ENCODE data around the gene ALG14.
"Not testable (repeated sequence)": the region's sequence is repeated elsewhere in the genome, so short reads cannot be mapped to it uniquely, and the experiment has no call there.

The ALG14 gene

DNA sequence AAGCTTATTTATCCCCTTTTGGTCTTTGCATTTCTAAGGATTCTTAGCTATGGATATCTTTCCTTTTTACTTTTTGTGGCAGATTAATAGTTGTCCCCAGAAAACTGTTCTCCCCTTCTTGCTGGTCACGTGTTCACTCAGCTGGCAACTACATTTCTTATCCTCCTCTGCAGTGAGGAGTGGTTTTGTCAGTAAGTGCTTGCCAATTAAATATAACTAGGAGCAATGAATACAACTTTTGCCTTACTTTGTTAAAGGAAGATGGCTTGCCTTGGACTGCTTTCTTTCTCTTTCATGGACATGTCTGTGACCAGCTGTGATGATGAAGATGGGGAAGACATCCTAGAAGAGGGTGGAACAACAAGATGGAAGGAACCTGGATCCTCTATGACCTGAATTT is 15.6 kb upstream of the ALG14 start:
- FAIRE-seq, result no peak

DNA sequence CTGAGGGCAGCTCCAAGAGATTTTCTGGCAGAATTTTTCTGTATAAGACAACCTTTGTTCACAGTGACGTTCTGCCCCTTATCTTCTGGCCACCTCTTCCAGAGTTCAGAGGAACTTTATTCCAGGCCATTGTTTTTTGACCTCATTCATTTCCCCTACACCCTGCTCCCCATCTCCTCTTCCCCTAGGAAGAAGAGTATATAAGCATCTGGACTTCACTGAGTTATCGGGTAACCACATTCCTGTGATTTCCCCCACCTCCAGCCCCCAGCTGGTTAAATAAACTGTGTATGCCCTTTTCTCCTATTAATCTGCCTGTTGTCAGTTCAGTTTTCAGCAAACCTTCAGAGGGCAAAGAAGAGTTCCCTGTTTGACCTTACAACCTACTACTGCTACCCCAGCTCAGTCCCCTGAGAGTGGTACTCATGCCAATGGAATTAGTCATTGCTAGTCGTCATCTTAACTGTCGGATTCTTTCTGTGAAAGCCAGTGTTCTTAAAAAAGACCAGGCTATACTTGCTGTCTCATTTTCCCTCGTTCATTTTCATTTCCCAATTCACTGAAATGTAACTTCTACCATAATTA is 14.3 kb upstream of the ALG14 start:
- no peak for FAIRE-seq
- DNase-seq (ENCODE audit: low spot score), result peak; percentile 88

More for the DNA sequence above, 15.6 kb upstream of the ALG14 start:
- no peak for DNase-seq (ENCODE audit: low spot score)

DNA sequence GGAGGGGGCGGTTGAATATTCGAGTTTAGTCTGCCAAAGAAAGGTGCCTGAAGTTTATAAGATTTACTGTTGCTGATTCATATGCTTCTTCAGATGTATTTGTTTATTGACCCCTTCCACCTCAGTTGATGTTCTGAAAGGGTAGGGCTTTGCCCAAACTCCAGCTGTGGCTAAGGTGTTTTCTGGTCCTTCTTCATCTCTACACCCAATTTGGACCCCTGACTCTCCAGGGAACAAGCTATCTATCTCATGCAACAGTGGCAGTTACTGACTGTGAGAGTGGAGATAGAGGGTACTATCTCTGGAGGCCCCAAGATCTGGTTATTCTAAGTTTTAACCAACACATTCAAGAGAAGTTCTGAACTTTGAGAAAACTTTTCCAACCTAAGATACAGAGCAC is 12.6 kb upstream of the ALG14 start:
- FAIRE-seq, result no peak

DNA sequence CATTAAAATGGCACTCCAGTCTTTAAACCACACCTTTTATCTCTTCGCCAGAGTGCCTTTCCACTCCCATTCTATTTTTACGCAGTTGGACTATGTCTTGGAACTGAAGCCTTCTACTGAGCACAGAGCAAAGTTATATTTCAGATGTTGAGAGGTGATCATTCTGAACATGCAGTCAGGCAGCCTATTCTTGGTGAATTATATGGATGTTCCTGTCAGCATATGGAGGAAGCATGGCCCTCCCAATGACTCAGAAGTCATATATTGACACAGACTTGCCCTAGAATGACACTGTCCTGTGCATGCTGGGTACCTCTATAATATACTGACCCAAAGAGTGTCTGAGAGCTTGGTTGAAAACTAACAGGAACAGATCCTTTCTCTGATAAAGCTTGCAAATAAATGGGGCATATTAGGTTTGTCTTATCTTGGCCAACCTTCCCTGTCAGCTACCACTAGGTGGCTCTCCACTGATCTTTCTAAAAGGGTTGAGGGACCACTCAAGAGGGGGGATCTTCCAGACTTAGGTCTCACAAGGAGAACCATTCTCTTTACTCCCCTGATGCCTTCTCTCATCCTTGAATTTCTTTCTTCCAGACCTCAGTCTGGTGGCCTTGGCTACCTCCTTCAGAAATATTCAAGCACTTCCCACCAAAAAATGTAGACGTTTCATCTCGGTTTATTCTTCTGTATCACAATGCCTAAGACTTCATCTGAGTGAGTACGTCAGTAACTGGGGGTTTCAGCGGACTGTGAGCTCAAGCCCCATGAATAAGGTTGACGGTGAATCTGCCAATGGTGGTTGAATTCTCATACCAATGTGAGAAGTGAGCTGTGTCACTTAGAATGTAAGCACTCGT is 11.8 kb upstream of the ALG14 start:
- DNase-seq (ENCODE audit: low spot score) (peak; percentile 22), FAIRE-seq (no peak)

More for the DNA sequence above, 12.6 kb upstream of the ALG14 start:
- DNase-seq (ENCODE audit: low spot score), result no peak

DNA sequence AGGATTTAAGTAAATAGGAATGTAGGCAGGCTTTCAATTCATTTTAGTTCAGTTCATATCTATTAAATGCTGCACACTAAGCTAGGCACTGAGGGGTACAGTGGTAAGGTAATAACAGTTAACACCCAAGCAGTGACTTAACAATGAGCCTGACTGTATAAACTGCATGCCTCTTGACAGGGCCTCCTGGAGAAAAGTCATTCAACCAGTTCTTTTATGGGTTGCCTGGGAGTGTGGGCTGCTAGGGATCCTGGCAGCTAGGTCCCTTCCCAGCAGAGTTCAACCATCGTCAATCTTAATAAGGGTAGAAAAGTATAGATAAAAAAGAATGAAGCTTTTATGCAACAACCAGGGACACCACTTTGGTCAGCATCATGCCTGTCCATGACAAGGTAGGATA is 8.1 kb upstream of the ALG14 start:
- FAIRE-seq (no peak), DNase-seq (ENCODE audit: low spot score) (no peak)

DNA sequence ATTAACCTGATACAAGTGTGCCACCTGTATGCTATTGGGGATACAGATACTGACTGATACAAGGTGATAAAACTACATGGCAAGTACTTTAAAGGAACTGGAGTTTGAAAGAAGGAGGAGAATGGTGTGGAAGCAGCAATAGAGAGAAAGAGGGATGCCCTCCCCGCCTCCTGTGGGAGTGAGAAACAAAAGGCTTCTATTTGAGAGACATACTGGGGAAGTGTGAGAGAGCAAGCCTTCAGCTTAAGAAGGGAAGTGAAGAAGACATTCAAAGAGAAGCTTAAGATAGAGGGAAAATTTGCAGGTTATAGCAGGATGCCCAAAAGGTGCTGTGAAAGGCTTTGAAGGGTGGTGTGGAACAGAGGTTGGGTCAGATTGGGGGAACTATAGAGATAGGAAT is 7.7 kb upstream of the ALG14 start:
- FAIRE-seq, result no peak
- no peak for DNase-seq (ENCODE audit: low spot score)

DNA sequence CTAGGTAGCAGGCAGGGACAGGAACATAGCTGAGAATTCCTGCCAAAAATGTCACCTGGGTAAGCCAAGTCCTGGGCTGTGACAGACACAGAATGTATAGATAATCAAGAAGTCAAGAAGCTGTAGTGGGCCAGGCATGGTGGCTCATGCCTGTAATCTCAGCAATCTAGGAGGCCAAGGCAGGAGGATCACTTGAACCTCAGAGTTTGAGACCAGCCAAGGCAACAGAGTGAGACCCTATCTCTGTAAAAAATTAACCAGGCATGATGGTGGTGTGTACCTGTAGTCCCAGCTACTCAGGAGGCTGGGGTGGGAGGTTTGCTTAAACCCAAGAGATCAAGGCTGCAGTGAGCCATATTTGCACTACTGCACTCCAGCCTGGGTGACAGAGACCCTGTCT is 3.3 kb upstream of the ALG14 start:
- no peak for FAIRE-seq
- no peak for DNase-seq (ENCODE audit: low spot score)

DNA sequence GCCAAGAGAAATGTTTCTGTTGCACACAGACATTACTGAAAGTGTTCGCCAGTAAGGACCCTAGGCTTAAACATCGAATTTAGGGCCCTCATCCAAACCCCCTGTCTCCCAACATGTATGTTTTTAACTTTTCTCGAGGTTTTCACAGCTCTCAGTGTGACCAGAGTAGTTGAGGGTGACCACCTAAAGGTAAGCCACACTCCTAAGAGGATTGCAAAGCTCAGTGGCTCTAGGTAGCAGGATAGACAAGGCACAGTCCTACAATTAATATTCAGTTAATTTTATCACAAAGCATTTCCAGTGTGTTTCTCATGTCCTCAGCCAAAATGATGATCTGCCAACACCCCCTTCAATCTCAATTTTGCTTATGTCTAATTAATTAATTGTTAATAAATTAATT is 695 bp upstream of the ALG14 start:
- DNase-seq (ENCODE audit: low spot score) (no peak), FAIRE-seq (no peak)

DNA sequence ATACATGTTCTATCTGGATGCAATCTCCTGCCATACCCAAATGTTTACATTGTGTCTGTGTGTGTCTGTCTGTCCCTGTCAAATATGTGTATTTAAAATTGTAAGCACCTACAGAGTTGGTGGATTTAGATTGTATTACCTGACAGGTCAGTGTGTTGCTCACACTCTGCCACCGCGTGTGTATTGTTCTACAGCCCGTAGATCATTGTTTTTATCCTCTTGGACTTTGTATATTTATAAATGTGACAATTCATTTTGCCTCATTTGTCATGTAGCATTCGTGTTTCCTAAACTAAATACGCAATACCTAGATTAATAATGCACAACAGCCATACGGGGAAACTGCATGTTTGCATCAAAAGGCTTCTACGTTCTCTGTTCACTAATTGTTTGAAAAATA is 634 bp downstream of the ALG14 start:
- DNase-seq (ENCODE audit: low spot score) (no peak), FAIRE-seq (no peak)

DNA sequence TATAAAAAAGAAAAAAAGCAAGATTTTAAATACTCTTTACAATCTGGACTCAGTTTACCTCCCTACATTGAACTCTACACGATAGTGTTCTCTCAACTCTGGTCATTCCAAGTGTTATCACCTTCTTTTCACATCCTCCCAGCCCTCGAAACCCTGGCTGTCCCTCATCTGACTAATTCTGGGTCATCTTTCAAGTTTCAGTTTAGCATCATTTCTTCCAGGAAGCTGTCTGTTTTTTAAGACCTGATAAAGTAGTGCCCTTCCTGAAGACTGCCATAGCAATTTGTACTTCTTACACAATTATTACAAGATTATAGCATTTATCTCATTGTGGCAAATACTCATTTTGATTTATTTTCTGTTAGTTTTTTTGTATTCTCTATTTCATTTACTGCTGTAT is 1.2 kb downstream of the ALG14 start:
- FAIRE-seq, result no peak

DNA sequence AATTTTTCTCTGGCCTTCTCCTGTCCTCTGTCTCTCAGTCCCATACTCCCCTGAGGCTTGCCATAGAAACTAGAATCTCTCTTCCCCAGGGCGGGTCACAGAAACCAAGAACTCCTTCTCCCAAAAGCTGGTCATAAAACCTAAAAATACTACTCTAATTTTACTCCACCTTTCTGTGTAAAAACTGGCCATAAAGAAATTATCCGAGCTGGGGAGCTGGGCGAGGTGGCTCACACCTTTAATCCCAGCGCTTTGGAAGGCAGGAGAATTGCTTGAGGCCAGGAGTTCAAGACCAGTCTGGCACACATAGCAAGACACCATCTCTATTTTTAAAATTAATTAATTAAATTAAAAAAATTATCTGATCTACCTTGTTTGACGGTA is 3.0 kb downstream of the ALG14 start:
- no peak for FAIRE-seq
- DNase-seq (ENCODE audit: low spot score), result no peak

More for the DNA sequence above, 1.2 kb downstream of the ALG14 start:
- DNase-seq (ENCODE audit: low spot score), result no peak

DNA sequence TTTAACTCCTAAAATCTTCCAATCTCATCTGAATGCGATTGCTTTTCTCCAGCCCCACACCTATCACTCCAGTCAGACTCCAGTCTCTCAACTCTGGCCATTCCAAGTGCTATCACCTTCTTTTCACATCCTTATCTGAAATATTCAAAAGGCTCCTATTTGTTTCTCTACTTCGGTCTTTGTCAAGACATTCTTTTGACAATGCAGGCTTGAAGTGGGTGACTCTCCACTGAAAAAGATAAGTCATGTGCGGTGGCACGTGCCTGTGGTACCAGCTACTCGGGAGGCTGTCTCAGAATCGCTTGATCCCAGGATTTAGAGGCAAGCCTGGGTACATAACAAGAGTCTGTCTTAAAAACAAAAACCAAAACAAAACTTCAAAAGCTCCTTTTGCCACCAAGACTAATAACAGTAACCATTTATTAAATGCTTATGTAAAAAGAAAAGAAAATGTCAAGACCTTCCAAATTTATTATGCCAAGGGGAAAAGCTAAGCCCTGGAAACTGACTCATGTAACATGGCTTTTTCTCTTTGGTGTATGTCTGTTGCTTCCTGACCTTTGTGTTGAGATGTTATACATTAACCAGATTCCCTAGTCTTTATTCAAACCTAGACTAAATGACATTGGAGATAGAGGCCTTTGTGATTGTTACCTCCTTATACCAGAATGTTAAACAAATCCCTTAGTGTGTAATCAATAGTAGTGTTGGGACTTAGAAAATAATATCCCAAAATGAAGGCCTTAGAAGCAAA is 3.6 kb downstream of the ALG14 start:
- no peak for FAIRE-seq
- no peak for DNase-seq (ENCODE audit: low spot score)

DNA sequence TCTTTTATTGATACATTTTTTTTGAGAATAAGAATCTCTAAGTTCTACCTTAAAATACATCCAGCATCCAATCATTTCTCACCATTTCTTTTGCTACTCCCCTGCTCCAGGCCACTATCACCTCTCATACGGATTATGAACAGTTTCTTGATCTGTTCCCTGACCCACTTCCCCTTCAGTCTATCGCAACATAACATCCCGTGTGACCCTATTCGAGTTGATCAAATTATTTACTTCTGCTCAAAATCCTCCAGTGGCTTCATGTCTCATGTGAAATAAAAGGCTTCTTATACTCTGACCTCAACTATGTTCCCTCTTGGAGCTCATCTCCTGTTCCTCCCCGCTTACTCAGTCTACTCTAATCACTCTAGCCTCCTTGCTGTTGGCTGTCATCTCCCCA is 5.2 kb downstream of the ALG14 start:
- FAIRE-seq (no peak), DNase-seq (ENCODE audit: low spot score) (no peak)

DNA sequence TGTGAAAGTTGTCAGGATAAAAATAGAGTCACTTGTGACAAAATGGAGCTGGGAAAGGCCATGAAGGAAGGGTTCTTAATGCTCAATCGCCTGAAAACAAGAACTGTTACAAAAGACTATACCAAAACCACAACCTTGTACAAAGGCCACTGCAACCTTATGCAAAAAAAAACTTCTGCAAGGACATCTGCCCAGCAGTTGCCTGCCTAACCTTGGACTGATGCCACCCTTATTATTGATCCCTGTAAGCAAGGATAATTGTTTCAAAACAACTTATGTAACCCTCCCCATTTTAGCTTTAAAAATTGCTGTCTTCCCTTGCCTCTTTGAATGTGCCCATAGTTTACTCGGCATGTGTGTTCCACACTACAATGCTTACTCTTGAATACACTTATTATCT is 5.7 kb downstream of the ALG14 start:
- FAIRE-seq (no peak), DNase-seq (ENCODE audit: low spot score) (no peak)

DNA sequence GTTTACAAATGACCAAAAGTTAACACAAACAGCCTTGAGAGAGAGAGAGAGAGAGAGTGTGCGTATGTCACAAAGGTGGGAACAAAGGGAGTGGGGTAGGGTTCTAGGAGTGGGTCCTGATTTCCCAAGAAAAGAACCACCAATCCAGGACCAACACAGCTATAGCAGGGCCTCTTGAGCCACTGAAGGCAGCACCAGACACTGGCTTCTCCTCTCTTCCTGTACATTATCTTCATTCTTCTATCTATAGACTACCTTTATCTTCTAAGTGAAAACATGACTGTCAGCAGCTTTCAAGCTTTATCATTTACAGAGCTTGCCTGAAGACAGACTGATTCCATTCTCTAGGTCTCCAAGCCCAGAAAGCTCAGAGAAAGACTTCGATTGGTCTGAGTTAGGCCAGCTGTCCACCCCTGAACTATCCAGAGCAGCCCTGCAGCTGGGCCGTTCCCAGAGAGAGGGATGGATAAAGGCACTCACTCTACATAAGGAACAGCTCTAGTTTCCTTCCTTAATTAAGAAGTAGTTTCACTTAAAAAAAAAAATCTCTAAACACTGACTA is 11.2 kb downstream of the ALG14 start:
- no peak for DNase-seq (ENCODE audit: low spot score)
- FAIRE-seq, result no peak

DNA sequence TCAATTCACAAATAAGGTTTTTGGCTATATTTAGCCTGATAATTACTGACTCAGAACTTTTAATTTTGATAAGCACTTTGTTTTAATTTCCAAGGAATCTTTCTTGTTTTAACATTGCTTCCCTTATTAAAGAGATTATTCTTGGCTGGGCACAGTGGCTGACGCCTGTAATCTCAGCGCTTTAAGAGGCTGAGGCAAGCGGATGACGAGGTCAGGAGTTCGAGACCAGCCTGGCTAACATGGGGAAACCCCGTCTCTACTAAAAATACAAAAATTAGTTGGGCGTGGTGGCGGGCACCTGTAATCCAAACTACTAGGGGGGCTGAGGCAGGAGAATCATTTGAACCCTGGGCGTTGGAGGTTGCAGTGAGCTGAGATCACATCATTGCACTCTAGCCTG is 13.8 kb downstream of the ALG14 start:
- DNase-seq (ENCODE audit: low spot score) (no peak), FAIRE-seq (no peak)

DNA sequence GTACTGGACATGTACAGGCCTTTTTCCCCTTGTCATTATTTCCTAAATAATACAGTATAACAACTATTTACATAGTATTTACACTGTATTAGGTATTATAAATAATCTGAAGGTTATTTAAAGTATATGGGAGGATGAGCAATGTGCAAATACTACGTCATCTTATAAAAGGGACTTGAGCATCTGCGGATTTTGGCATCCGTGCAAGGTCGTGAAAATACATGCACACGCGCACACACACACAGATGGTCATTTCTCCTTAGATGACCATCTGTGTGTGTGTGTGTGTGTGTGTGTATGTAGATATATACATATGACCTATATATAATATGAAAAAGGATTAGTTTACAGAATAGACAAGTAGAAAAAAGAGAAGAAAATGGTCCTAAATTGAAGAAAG is 15.4 kb downstream of the ALG14 start:
- FAIRE-seq (no peak), DNase-seq (ENCODE audit: low spot score) (no peak)

DNA sequence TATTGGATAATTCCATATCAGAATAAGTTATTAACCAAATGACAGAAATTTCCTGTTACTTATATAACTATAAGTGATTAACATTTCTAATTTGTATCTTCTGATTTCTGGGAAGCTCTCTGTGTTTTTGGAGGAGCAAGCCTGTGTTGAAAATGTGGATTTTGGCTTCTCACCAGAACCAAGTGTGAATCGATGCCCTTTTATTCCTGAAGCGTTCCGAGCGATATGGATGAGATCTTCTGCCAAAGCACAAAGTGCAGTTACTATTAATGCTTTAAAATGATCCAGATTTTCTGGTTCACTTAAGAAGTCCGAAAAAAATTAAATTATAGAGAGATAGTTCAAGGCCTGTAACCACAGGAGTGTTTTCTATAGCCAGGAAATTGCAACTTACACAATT is 22.8 kb downstream of the ALG14 start:
- FAIRE-seq, result no peak

DNA sequence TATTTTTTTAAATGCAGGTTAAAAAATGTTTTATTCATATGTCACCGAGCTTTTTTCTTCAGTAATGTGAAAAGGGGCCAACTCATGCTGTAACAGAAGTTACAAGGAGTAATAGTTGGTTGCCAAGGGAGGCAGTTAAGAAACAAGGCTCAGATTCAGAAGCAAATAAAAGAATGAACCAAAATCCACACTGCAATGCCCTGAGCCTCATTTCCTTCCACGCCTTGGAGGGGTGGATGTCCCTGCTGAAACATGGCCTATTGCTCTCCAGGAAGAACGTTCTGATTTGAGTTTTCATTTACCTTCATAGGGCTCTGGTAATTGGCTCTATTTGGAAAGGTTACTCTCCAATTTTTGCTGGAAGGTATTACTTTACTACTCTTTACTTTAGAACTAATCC is 24.4 kb downstream of the ALG14 start:
- no peak for FAIRE-seq
- DNase-seq (ENCODE audit: low spot score), result no peak

More for the DNA sequence above, 22.8 kb downstream of the ALG14 start:
- DNase-seq (ENCODE audit: low spot score), result no peak

DNA sequence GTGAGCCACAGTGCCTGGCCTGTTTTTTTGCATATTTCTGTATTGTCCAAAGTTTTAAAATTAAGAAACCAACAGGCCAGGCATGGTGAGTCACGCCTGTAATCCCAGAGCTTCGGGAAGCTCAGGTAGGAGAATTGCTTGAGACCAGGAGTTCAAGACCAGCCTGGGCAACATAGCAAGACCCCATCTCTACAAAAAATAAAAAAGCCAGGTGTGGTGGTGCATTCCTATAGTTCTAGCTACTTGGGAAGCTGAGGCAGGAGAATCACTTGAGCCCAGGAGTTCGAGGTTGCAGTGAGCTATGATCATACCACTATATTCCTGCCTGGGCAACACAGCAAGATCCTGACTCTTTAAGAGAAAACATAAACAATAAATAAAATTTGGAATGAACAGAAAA is 25.1 kb downstream of the ALG14 start:
- FAIRE-seq; DNase-seq (ENCODE audit: low spot score): not testable (repeated sequence)

DNA sequence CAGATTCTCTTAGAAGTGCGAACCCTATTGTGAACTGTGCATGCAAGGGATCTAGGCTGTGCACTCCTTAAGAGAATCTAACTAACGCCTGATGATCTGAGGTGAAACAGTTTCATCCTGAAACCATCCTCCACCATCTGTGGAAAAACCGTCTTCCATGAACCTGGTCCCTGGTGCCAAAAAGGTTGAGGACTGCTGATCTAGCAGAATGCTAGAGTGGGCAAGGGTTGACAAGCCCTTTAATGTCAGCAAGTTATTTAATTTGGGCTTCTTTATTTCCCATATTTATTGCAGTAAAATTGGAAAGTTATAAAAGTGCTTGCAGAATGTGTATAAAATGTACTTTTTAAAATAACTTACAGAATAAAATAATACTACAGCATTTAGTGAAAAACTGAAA is 26.4 kb downstream of the ALG14 start:
- no peak for DNase-seq (ENCODE audit: low spot score)
- FAIRE-seq, result no peak

All from urothelium cell line (cell line).